Germinal center (tissue), 1 donor: ENCODE measurements around the gene KIRREL2.
"Not testable (repeated sequence)": the region's sequence is repeated elsewhere in the genome, so short reads cannot be mapped to it uniquely, and the experiment has no call there.

Source experiments
- DNase-seq: peaks from one replicate; pipeline ENCODE4 v3.0.0; 2012; ENCODE audit warnings: mixed read lengths, low spot score

The KIRREL2 gene

DNA sequence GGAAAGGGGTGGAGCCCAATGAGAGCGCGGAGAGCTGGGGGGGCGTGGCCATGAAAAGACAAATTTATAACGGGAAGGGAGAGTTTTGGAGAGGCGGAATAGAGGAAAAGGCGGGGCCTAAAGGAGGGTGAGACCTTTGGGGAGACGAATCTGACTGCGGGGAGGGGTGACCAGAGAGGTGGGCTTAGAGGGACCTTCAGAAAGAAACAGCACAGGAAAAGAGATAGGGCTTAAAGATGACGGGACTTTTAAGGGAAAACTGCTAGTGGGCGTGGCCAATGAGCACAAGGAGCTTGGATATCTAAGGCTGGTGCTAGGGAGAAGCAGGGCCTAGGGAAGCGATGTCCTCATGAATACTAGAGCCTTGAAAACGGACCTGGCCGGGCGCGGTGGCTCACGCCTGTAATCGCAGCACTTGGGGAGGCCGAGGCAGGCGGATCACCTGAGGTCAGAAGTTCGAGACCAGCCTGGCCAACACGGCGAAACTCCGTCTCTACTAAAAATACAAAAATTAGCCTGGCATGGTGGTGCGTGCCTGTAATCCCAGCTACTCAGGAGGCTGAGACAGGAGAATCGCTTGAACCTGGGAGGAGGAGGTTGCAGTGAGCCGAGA is 13.5 kb downstream of the KIRREL2 start:
- not testable (repeated sequence) for DNase-seq

DNA sequence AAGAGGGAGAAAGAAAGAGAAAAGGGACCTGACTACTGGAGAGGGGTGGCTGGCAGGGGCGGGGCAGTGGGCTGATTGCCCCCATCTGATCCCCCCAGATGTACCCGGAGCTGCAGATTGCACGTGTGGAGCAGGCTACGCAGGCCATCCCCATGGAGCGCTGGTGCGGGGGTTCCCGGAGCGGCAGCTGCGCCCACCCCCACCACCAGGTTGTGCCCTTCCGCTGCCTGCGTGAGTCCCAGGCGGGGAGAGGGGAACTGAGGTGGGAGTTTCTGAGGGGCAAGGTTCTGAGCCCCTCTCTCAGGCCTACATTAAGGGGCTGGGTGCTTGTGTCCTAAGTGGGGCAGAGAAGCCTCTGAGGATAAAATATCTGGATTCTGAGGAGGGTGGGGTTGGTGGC is 14.1 kb downstream of the KIRREL2 start:
- DNase-seq = no peak

DNA sequence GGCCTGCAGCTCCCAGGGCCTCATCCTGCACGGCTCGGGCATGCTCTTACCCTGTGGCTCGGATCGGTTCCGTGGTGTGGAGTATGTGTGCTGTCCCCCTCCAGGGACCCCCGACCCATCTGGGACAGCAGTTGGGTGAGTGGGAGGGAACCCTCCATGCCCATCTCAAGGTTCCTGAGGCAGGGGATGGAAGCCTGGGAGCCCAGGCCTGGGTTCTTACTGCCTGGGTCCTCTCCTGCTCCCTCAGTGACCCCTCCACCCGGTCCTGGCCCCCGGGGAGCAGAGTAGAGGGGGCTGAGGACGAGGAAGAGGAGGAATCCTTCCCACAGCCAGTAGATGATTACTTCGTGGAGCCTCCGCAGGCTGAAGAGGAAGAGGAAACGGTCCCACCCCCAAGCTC is 14.9 kb downstream of the KIRREL2 start:
- DNase-seq = no peak

DNA sequence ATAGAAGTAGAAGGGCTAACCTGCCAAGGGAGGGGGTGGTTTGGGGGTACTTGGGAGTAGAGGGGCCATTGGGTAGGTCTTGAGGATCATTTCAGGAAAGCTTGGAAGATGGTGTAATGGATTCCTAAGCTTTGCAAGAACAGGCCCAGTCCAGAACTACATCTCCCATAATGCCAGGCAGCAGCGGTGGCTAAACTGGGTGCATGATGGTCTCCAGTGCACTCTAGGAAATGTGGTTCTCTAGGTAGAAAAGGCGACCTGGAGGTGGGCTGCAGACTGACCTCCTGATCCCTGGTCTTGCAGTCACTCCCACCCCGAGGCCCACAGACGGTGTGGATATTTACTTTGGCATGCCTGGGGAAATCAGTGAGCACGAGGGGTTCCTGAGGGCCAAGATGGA is 15.5 kb downstream of the KIRREL2 start:
- no peak for DNase-seq

DNA sequence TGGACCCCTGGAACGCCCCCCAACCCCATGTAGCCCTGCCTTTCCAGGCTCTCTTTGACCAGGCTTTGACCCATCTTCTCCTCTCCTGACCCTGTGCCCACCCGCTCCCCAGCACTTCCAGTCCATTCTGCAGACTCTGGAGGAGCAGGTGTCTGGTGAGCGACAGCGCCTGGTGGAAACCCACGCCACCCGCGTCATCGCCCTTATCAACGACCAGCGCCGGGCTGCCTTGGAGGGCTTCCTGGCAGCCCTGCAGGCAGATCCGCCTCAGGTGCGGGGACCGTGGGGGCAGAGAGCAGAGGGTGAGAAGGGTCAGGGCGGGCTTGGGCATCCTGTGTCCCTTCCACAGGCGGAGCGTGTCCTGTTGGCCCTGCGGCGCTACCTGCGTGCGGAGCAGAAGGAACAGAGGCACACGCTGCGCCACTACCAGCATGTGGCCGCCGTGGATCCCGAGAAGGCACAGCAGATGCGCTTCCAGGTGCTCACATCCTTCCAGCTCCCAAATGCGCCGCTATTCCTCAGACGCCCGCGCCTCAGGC is 17.8 kb downstream of the KIRREL2 start:
- DNase-seq = no peak

DNA sequence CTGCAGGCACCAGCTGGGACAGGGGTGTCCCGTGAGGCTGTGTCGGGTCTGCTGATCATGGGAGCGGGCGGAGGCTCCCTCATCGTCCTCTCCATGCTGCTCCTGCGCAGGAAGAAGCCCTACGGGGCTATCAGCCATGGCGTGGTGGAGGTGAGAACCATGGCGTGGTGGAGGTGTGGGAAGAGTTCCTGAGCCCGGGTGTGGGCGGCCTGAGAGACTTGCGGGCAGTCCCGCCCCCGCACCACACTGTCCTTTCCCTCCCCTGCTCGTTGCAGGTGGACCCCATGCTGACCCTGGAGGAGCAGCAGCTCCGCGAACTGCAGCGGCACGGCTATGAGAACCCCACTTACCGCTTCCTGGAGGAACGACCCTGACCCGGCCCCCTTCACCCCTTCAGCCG is 22.4 kb downstream of the KIRREL2 start:
- no peak for DNase-seq

DNA sequence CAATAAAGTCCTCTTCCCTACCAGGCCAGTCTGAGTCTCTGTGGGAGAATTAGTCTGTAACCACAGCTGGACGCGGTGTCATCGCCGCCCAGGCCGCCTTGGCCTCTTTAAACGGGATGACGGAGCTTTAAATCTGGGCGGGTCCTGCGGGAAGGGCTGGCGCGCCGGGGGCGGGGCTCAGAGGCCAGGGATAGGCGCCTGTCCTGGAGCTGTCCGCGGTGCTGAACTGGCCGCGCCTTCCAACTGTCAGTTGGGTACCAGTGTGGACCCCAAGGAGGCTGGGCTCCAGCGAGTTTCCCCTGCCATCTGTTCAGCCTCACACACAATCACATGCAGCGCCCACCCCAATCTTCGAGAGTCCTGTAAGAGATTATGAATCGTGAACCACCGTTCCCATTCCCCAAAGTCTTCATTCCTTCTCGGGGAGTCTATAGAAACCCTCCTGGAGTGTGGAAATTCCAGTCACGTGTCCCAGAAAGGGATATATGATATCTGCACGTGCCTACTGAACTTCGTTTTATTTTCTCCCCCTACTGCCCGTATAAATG is 23.1 kb downstream of the KIRREL2 start:
- peak; percentile 72 for DNase-seq

DNA sequence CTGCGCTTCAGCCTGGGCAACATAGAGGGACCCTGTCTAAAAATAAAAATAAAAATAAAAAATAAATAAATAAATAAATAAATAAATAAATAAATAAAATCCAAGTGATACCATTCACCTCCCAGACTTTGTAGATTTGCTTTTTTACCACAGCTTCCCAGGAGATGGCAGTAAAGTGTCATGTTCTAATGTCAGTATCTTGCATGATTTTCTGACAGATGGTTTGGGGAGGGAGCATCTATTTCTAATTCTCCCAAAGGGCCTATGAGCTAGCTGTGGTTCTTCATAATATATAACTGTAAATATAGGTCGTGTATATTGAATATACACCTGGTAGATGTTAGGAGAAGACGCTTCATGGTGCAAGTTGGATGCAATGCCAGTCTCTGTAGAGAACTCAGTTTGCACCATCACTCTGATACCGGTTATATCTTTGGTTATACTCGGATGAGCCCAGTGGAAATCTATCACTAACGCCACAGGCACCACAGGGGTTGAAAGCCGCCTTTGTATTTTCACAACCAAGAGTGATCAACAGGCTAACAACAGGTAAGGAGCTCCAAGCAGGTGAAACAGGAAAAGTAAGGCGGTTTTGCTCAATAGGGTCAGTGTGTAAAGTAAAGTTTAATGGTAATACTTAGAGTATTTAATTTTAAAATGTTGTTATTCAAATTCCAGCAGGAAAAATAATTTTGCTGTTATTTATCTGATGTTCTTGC is 25.6 kb downstream of the KIRREL2 start:
- DNase-seq = peak; percentile 69

DNA sequence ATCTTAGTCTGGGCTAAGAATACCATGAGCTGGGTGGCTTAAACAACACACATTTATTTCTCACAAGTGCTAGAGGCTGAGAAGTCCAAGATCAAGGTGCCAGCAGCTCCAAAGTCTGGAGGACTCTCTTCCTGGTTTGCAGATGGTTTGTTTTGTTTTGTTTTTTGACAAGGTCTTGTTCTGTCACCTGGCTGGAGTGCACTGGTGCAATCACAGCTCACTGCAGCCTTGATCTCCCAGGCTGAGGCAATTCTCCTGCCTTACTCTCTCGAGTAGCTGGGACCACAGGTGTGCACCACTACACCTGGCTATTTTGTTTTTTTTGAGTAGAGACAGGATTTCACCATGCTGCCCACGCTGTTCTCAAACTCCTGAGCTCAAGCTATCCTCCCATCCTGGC is 27.2 kb downstream of the KIRREL2 start:
- no peak for DNase-seq

DNA sequence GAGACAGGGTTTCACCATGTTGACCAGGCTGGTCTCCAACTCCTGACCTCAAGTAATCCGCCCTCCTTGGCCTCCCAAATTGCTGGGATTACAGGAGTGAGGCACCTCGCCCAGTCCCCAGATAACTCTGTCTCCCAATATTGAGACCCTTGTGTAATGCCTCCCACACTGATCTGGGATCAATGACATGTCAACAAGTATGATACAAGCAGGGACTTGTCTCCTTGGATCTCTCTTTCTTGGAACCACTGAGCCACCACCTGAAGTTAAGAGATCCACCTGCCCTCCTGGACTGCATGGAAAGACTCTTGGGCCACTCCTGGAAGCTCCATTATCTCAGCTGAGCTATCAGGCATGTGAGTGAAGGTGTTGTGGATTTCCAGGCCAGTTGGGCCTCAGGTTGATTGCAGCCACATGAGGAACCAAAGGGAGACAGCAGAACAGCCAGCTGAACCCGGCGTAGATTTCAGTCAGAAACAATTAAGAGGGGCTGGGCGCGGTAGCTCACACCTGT is 28.6 kb downstream of the KIRREL2 start:
- no peak for DNase-seq

DNA sequence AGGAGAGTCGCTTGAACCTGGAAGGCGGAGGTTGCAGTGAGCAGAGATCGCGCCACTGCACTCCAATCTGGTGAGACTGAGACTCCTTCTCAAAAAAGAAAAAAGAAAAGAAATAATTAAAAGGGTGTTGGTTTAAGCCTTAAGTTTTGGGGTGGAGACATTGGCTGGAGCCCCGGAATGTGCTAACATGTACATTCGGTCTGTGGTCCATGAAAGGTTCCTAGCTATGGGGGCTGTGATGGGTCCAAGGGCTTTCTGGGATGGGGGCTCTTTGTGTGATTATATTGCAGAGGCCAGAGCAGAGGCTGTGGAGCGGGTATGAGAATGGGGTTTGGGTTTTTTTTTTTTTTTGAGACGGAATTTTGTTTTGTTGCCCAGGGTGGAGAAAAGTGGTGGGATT is 29.2 kb downstream of the KIRREL2 start:
- no peak for DNase-seq

DNA sequence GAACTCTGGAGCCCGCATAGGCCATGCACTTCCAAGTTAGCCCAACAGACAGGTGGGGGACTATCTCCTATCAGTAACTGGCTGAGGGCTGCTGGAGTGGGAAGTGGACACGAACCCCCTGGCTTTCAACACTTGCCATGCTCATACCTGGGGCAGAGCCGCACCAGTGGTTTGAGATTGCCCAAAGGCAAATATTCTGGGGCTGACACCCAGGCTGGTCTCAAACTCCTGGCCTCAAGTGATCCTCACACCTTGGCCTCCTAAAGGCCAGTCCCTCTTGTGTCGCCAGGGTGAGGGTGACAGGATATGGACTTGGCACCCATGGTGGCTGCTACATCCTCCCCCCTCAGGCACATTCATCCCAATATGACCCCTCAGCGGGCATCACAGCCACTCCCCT is 30.5 kb downstream of the KIRREL2 start:
- no peak for DNase-seq

DNA sequence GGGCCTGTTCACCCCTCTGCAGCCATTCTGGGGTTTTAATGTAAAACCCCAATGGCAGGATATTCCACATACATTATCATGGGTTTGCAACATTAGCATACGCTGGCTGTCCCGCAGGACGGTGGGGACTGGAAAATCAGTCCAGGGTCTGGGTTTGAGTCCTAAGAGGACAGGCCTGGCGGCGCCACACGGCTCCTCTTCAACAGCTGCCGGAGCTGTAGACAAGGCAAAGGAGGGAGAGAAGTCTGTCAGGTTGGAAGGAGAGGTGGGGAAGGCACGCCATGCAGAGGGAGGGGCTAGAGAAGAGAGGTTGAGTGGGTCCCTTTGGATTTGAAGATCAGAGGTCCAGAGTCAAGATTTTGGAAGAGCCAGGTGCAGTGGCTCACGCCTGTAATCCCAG is 31.7 kb downstream of the KIRREL2 start:
- DNase-seq = no peak

DNA sequence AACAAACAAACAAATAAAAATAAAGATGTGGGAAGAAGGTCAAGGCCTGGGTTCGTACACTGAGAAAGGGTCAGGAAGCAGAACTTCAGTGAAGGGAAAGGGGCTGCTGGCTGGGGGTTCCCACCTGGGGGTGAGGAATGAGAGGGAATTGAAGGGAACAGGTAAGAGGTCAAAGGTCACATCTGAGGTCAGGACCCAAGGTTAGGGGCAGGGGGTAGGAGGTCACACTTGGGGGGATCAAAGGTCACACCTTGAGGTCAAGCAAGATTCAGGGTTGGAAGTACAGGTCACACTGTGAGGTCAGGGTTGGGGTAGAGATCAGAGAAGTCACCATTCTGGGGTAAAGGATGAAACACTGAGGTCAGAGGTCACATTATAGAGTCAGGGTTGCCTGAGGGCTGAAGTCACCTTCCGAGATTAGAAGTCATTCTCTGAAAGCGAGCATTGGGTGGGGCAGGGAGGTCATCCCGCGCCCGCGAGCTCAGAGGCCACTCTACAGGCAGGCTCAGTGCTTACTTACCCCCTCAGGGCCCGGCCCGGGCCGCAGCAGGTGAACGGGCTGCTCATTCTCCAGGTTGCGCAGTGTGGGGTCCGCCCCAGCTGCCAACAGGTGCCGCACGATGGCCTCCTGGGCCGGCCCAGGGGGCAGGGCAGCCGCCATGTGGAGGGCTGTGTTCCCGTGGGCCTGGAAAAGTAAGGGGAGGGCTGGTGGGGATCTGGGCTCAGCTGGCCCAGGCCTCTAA is 32.8 kb downstream of the KIRREL2 start:
- no peak for DNase-seq

DNA sequence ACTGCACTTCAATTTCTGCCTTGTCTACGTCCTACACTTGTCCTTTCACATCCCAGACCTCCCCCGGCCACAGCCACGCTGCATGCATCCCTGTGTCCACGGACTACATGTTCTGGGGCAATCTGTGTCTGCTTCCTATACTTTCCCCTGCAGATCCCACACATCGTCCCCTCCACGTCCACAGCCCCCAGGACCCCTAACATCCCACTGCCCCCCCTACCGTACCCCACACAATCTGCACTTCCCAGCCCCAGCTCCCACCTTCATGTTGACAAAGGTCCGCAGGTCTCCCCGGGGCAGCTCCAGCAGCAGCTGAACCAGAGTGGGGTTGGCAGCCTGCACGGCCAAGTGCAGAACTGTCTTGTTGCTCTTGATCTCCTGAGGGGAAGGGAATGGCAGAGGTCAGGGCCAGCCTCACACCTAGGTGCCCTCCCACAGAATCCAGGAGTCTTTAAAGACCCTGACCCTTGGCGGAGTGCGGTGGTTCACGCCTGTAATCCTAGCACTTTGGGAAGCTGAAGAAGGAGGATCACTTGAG is 33.5 kb downstream of the KIRREL2 start:
- no peak for DNase-seq

DNA sequence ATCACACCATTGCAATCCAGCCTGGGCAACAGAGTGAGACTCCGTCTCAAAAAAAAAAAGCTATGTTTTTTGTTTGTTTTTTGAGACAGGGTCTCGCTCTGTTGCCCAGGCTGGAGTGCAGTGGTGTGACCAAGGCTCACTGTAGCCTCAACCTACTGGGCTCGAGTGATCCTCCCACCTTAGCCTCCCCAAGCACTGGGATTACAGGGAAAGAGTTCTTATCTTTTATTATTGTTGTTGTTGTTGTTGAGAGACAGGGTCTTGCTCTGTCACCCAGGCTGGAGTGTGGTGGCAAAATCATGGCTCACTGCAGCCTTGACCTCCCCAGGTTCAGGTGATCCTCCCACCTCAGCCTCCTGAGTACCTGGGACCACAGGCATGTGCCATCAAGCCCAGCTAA is 35.1 kb downstream of the KIRREL2 start:
- not testable (repeated sequence) for DNase-seq

DNA sequence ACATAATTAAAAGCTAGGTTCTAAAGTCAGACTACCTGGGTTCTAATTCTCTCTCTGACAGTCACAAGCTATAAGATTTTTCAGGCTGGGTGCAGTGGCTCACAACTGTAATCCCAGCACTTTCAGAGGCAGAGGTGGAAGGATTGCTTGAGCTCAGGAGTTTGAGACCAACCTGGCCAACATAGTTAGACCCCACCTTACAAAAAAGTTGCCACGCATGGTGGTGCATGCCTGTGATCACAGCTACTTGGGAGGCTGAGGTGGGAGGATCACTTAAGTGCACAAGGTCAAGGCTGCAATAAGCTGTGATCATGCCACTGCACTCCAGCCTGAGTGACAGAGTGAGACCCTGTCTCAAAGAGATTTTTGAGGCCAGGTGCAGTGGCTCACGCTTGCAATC is 37.6 kb downstream of the KIRREL2 start:
- DNase-seq = no peak

DNA sequence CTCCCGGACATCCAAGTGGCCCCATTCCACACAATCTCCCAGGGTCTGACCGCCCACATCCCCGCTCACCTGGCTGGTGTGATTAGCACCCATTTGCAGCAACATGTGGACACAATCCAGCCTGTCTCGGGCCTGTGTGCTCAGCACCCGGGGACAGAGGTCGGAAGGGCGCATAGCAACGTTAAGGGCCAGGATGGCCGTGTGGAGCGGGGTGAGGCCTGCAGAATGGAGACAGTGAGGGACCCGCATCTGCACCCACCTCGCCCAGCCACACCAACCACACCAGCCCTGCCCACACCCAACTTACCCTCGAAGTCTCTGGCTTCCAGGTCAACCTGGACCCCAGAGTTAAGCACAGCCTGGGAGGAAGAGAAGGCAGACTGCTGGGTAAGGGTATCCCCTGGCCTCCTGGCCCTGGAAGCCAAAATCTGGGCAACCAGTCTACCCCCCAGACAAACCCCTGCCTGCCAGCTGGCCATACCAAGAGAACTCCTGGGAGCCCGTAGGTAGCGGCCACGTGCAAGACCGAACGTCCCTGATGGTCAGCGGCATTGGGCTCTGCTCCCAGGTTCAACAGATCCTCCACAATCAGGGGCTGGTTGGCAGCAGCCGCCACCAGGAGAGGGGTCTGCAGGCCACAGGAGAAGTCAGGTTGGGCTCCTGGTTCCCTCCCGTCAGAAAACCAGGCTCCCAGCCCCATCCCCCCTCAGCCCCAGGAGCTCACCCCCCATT is 39.4 kb downstream of the KIRREL2 start:
- no peak for DNase-seq

DNA sequence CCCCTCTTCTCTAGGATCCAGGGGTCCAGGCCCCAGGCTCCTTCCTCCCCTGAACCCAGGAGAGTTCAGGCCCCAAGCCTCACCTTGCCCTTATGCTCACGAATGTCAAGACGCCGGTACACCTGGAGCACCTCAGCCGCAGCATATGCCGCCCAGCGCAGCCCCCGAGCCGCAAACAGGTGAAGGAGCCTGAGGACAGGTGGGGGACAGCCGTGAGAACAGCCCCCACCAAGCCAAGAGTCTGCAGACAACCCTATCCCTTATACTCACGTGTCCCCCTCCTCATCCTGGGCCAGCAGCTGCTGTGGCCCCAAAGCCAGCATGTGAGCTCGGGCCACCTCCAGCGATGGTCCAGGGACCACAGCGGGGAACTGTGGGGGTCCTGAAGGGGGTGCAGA is 39.9 kb downstream of the KIRREL2 start:
- no peak for DNase-seq

DNA sequence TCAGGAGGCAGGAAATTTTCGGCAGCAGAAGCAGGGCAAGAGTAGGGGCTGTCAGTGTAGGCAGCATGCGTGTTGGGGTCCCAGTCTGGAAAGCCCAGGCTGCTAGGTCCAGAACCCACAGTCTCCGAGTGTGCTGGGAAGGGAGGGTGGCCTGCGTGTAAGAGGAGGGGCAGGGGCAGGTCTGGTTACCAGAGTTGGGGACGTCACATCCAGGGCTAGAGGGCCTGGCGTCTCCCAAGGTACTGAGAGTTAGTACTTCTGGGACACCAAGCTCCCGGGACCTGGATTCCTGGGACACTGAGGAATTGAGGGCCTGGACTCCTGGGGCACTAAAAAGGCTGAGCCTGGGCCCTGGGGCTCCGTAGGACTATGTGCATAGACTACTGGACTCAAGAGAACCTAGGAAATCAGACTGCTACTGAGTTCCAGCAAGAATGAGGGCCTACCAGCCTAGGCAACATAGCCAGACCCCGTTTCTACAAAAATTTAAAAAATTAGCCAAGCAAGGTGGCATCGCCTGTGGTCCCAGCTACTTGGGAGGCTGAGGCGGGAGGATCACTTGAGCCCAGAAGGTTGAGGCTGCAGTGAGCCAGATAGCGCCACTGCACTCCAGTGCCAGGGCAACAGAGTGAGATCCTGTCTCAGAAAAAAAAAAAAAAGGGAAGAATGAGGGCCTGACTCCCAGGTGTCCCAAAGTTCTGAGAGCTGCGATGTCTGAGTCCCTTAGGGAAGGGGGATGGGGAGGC is 41.2 kb downstream of the KIRREL2 start:
- no peak for DNase-seq

DNA sequence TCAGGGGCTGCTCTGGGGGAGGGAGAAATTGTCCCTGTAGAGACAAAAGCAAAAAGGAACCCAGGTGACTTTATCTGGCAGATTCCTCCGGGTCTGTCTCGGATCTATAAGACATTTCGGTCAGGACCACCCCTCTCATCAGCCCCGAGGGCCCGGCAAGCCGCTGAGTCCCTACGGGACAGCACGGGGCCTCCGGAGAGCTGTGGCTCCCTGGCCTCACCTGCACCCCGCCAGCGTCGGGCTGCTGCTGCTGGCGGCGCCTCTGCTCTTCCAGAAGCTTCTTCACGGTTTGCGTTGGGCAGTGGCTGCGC is 41.7 kb downstream of the KIRREL2 start:
- no peak for DNase-seq
